Nephron progenitor cell (in vitro differentiated cells): Measurements from ENCODE around the gene CACNA1A.
"Not testable (repeated sequence)": the region's sequence is repeated elsewhere in the genome, so short reads cannot be mapped to it uniquely, and the experiment has no call there.

Source experiments
- DNase-seq: peaks from one replicate; pipeline ENCODE4 v3.0.0; 2021
- H3K27ac Mint-ChIP-seq: 2 replicates; pipeline ENCODE4 v1.8.0; 2021; ENCODE audit warnings: mild to moderate bottlenecking, moderate library complexity, mixed read lengths
- H3K27me3 Mint-ChIP-seq: 2 replicates; pipeline ENCODE4 v1.8.0; 2021; ENCODE audit warnings: mild to moderate bottlenecking, low read depth, mixed read lengths; ENCODE audit not compliant: poor library complexity
- H3K36me3 Mint-ChIP-seq: 2 replicates; pipeline ENCODE4 v1.8.0; 2021; ENCODE audit warnings: low read depth, mixed read lengths
- H3K4me1 Mint-ChIP-seq: 2 replicates; pipeline ENCODE4 v1.8.0; 2021; ENCODE audit warnings: mixed read lengths
- H3K4me3 Mint-ChIP-seq: 2 replicates; pipeline ENCODE4 v1.8.0; 2021; ENCODE audit warnings: mild to moderate bottlenecking, moderate library complexity, mixed read lengths
- H3K9me3 Mint-ChIP-seq: 2 replicates; pipeline ENCODE4 v1.8.0; 2021; ENCODE audit warnings: mild to moderate bottlenecking, moderate library complexity, mixed read lengths
- CTCF ChIP-seq: fragments of 200-600 bp; sonication (generic); IDR thresholded peaks from 2 replicates; pipeline ENCODE4 v1.5.0; 2021; ENCODE audit warnings: antibody characterized with exemption

Gene CACNA1A

GRCh38 chr19:13176345-13176744 is 329.9 kb downstream of the CACNA1A start:
- Mint-ChIP-seq H3K27ac (peak overlapping the region; percentile 95), H3K36me3 (no peaks in the 10 kb centered on the region), H3K4me3 (no peak overlapping the region), H3K4me1 (peaks cover 35% of the 10 kb centered on the region), H3K9me3 (no peaks in the 10 kb centered on the region), H3K27me3 (peaks cover 2% of the 10 kb centered on the region)
- no peak for DNase-seq
- no peak for TF ChIP-seq CTCF

GRCh38 chr19:13173139-13173737 is 333.0 kb downstream of the CACNA1A start:
- Mint-ChIP-seq H3K27me3 (peaks cover 2% of the 10 kb centered on the region), H3K27ac (no peak overlapping the region), H3K36me3 (no peaks in the 10 kb centered on the region), H3K4me1 (peaks cover 45% of the 10 kb centered on the region), H3K4me3 (no peak overlapping the region), H3K9me3 (no peaks in the 10 kb centered on the region)
- no peak for TF ChIP-seq CTCF
- no peak for DNase-seq

- H3K27ac Mint-ChIP-seq, result peak overlapping the region; percentile 69
- no peak for TF ChIP-seq CTCF
- peaks cover 51% of the 10 kb centered on the region for H3K4me1 Mint-ChIP-seq
- H3K27me3 Mint-ChIP-seq, result peaks cover 2% of the 10 kb centered on the region
- no peak for DNase-seq
- H3K36me3 Mint-ChIP-seq, result no peaks in the 10 kb centered on the region
- no peaks in the 10 kb centered on the region for H3K9me3 Mint-ChIP-seq
- no peak overlapping the region for H3K4me3 Mint-ChIP-seq
These were observed 333.7 kb downstream of the CACNA1A start for GRCh38 chr19:13172346-13173138.

GRCh38 chr19:13171146-13171545 is 335.1 kb downstream of the CACNA1A start:
- no peaks in the 10 kb centered on the region for H3K9me3 Mint-ChIP-seq
- H3K4me3 Mint-ChIP-seq, result no peak overlapping the region
- peaks cover 5% of the 10 kb centered on the region for H3K27me3 Mint-ChIP-seq
- TF ChIP-seq CTCF, result no peak
- no peaks in the 10 kb centered on the region for H3K36me3 Mint-ChIP-seq
- no peak for DNase-seq
- H3K4me1 Mint-ChIP-seq, result peaks cover 57% of the 10 kb centered on the region
- H3K27ac Mint-ChIP-seq, result no peak overlapping the region

GRCh38 chr19:13169769-13170168 is 336.5 kb downstream of the CACNA1A start:
- TF ChIP-seq CTCF, result no peak
- Mint-ChIP-seq H3K4me1 (peaks cover 69% of the 10 kb centered on the region), H3K4me3 (no peak overlapping the region), H3K27ac (peak overlapping the region; percentile 26), H3K9me3 (no peaks in the 10 kb centered on the region), H3K36me3 (no peaks in the 10 kb centered on the region), H3K27me3 (peaks cover 5% of the 10 kb centered on the region)
- DNase-seq, result no peak

GRCh38 chr19:13166151-13166550 is 340.1 kb downstream of the CACNA1A start:
- not testable (repeated sequence) for H3K9me3 Mint-ChIP-seq, H3K36me3 Mint-ChIP-seq, H3K27me3 Mint-ChIP-seq, H3K4me3 Mint-ChIP-seq, DNase-seq
- Mint-ChIP-seq H3K27ac (peak overlapping the region; percentile 99), H3K4me1 (peaks cover 72% of the 10 kb centered on the region)
